ENCODE measurements around the gene CMA1. TPM values are rescaled to one million over a fixed set of nuclear protein-coding genes. Genes with fewer than 3 reads are reported as not detected.
"Not testable (repeated sequence)": the region's sequence is repeated elsewhere in the genome, so short reads cannot be mapped to it uniquely, and the experiment has no call there.

CMA1 gene
- polyA plus RNA-seq, 1 donor (not counting 4 experiments of a cell fraction or from before 2014, with no cell fraction given): not detected

DNA sequence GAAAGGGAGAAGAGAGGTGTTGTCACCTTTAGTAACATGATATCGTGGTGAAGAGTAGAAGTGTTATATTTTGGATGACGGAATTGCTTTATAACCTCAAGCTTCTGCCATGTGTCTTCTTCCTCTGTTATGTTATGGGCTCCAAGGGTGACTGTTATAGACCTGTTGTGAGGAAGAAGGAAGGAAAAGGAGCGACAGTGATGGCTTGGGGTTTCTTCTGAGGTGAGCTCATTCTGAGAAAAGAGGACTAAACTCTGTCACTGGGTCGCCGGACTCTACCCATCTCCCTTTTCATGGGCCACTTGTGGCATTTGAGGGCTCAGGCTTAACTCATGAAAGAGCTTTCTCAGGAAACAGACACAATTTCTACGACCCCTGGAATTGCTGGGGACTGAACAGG is 1.6 kb downstream of the CMA1 start:
- H3K36me3 ChIP-seq (ENCODE audit: control insufficient read depth in 2 of 2, extremely low read depth in 1 of 2, insufficient read depth in 2 of 2, low read length in 2 of 2): no peaks in the 10 kb centered on the region
- no peak overlapping the region for H3K27ac ChIP-seq (ENCODE audit: control insufficient read depth, insufficient read depth, low read length)
- H2AFZ ChIP-seq (ENCODE audit: control insufficient read depth, low read length): no peak overlapping the region
- no peak for DNase-seq (ENCODE audit: low read depth, low spot score)
- dilution Hi-C loops (cut with MboI; ENCODE audit: extremely low pct_ligation_motif_present, low sequenced_read_pairs): no loop called here
- no peak overlapping the region for H3K4me2 ChIP-seq (ENCODE audit: control insufficient read depth, extremely low read depth, insufficient read depth, low read depth, low read length)
- H3K9me3 ChIP-seq (ENCODE audit: control insufficient read depth, low read depth, low read length): no peaks in the 10 kb centered on the region
- no peaks in the 10 kb centered on the region for H3K9me1 ChIP-seq (ENCODE audit: control insufficient read depth, extremely low read depth, insufficient read depth, low read length)
- H3K79me2 ChIP-seq (ENCODE audit: control insufficient read depth, insufficient read depth, low read length): no peaks in the 10 kb centered on the region
- no peak for FAIRE-seq
- TF ChIP-seq EZH2 (IDR thresholded peaks at IDR 0.05; ENCODE audit: low read length): no peak
- TF ChIP-seq, protein P1, sequence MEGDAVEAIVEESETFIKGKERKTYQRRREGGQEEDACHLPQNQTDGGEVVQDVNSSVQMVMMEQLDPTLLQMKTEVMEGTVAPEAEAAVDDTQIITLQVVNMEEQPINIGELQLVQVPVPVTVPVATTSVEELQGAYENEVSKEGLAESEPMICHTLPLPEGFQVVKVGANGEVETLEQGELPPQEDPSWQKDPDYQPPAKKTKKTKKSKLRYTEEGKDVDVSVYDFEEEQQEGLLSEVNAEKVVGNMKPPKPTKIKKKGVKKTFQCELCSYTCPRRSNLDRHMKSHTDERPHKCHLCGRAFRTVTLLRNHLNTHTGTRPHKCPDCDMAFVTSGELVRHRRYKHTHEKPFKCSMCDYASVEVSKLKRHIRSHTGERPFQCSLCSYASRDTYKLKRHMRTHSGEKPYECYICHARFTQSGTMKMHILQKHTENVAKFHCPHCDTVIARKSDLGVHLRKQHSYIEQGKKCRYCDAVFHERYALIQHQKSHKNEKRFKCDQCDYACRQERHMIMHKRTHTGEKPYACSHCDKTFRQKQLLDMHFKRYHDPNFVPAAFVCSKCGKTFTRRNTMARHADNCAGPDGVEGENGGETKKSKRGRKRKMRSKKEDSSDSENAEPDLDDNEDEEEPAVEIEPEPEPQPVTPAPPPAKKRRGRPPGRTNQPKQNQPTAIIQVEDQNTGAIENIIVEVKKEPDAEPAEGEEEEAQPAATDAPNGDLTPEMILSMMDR (optimal IDR thresholded peaks at IDR 0.05 in 1 of 3, IDR thresholded peaks at IDR 0.05 in 1 of 3, conservative IDR thresholded peaks at IDR 0.05 in 1 of 3; ENCODE audit: extremely low read depth in 1 of 3, insufficient read depth in 2 of 3, low read length in 3 of 3): no peak
- no peaks in the 10 kb centered on the region for H3K27me3 ChIP-seq (ENCODE audit: control insufficient read depth, extremely low read depth, insufficient read depth, low read length)
- no peak overlapping the region for H3K4me3 ChIP-seq (ENCODE audit: control insufficient read depth in 2 of 3, extremely low read depth in 1 of 3, insufficient read depth in 2 of 3, low read depth in 1 of 3, low read length in 3 of 3)
- H3K9ac ChIP-seq (ENCODE audit: control insufficient read depth, extremely low read depth, insufficient read depth, low read length): no peak overlapping the region
- H4K20me1 ChIP-seq (ENCODE audit: control insufficient read depth, extremely low read depth, insufficient read depth, low read length): no peaks in the 10 kb centered on the region
- no peaks in the 10 kb centered on the region for H3K4me1 ChIP-seq (ENCODE audit: control insufficient read depth, extremely low read depth, insufficient read depth, low read length)

DNA sequence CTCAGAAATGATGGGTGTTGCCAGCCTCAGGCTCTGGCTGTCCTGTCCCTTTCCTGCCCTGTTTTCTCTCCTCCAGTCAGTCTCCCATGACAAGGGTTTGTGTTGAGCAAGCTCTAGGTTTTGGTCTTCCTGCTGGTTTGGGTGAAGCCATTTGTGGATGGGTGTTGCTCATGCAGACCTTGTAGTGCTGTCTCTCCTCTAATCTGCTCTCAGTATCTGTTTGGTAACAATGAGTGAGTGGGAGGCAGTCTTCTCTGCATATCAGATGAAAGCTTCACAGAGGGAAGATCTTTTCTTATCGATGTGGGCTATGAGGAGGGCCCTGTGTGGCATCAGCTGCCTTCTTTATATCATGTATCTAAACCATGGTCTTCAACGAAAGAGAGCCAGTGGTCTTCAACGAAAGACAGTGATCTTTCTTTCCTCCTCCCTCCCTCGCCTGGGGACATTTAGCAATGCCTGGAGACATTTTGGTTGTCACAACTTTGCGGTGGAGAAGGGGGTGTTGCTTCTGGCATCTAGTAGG is 3.6 kb downstream of the CMA1 start:
- Histone ChIP-seq H3K9ac (ENCODE audit: control insufficient read depth, extremely low read depth, insufficient read depth, low read length) (no peak overlapping the region), H3K27me3 (ENCODE audit: control insufficient read depth, extremely low read depth, insufficient read depth, low read length) (no peaks in the 10 kb centered on the region), H3K4me3 (ENCODE audit: control insufficient read depth in 2 of 3, extremely low read depth in 1 of 3, insufficient read depth in 2 of 3, low read depth in 1 of 3, low read length in 3 of 3) (no peak overlapping the region), H3K4me1 (ENCODE audit: control insufficient read depth, extremely low read depth, insufficient read depth, low read length) (no peaks in the 10 kb centered on the region), H2AFZ (ENCODE audit: control insufficient read depth, low read length) (no peak overlapping the region), H3K36me3 (ENCODE audit: control insufficient read depth in 2 of 2, extremely low read depth in 1 of 2, insufficient read depth in 2 of 2, low read length in 2 of 2) (no peaks in the 10 kb centered on the region), H4K20me1 (ENCODE audit: control insufficient read depth, extremely low read depth, insufficient read depth, low read length) (no peaks in the 10 kb centered on the region), H3K4me2 (ENCODE audit: control insufficient read depth, extremely low read depth, insufficient read depth, low read depth, low read length) (no peak overlapping the region), H3K9me1 (ENCODE audit: control insufficient read depth, extremely low read depth, insufficient read depth, low read length) (no peaks in the 10 kb centered on the region), H3K9me3 (ENCODE audit: control insufficient read depth, low read depth, low read length) (no peaks in the 10 kb centered on the region), H3K79me2 (ENCODE audit: control insufficient read depth, insufficient read depth, low read length) (no peaks in the 10 kb centered on the region), H3K27ac (ENCODE audit: control insufficient read depth, insufficient read depth, low read length) (no peak overlapping the region)
- no peak for FAIRE-seq
- no peak for TF ChIP-seq EZH2 (IDR thresholded peaks at IDR 0.05; ENCODE audit: low read length)
- TF ChIP-seq, protein P1 (optimal IDR thresholded peaks at IDR 0.05 in 1 of 3, IDR thresholded peaks at IDR 0.05 in 1 of 3, conservative IDR thresholded peaks at IDR 0.05 in 1 of 3; ENCODE audit: extremely low read depth in 1 of 3, insufficient read depth in 2 of 3, low read length in 3 of 3): no peak
- DNase-seq (ENCODE audit: low read depth, low spot score): no peak
- dilution Hi-C loops (cut with MboI; ENCODE audit: extremely low pct_ligation_motif_present, low sequenced_read_pairs): no loop called here

DNA sequence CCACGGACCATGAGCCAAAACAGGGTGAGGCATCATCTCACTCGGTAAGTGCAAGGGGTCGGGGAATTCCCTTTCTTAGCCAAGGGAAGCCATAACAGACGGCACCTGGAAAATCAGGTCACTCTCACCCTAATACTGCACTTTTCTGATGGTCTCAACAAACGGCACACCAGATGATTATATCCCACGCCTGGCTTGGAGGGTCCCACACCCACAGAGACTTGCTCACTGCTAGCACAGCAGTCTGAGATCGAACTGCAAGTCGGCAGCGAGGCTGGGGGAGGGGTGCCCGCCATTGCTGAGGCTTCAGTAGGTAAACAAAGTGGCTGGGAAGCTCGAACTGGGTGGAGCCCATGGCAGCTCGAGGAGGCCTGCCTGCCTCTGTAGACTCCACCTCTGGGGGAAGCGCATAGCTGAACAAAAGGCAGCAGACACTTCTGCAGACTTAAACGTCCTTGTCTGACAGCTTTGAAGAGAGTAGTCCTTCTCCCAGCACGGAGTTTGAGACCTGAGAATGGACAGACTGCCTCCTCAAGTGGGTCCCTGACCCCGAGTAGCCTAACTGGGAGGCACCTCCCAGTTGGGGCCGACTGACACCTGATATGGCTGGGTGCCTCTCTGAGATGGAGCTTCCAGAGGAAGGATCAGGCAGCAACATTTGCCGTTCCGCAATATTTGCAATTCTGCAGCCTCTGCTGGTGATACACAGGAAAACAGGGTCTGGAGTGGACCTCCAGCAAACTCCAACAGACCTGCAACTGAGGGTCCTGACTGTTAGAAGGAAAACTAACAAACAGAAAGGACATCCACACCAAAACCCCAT is 16.3 kb downstream of the CMA1 start:
- H4K20me1 ChIP-seq (ENCODE audit: control insufficient read depth, extremely low read depth, insufficient read depth, low read length); H3K4me2 ChIP-seq (ENCODE audit: control insufficient read depth, extremely low read depth, insufficient read depth, low read depth, low read length); H3K9me3 ChIP-seq (ENCODE audit: control insufficient read depth, low read depth, low read length); dilution Hi-C loops (cut with MboI; ENCODE audit: extremely low pct_ligation_motif_present, low sequenced_read_pairs); H3K27ac ChIP-seq (ENCODE audit: control insufficient read depth, insufficient read depth, low read length); H3K9me1 ChIP-seq (ENCODE audit: control insufficient read depth, extremely low read depth, insufficient read depth, low read length); FAIRE-seq; H3K4me1 ChIP-seq (ENCODE audit: control insufficient read depth, extremely low read depth, insufficient read depth, low read length); H3K79me2 ChIP-seq (ENCODE audit: control insufficient read depth, insufficient read depth, low read length); H2AFZ ChIP-seq (ENCODE audit: control insufficient read depth, low read length); H3K9ac ChIP-seq (ENCODE audit: control insufficient read depth, extremely low read depth, insufficient read depth, low read length); DNase-seq (ENCODE audit: low read depth, low spot score); H3K36me3 ChIP-seq (ENCODE audit: control insufficient read depth in 2 of 2, extremely low read depth in 1 of 2, insufficient read depth in 2 of 2, low read length in 2 of 2); H3K4me3 ChIP-seq (ENCODE audit: control insufficient read depth in 2 of 3, extremely low read depth in 1 of 3, insufficient read depth in 2 of 3, low read depth in 1 of 3, low read length in 3 of 3); H3K27me3 ChIP-seq (ENCODE audit: control insufficient read depth, extremely low read depth, insufficient read depth, low read length): not testable (repeated sequence)

Data from keratinocyte (primary cell).